Smooth muscle cell (in vitro differentiated cells): ENCODE results near the gene TOM1. TPM values are rescaled to one million over a fixed set of nuclear protein-coding genes. Genes with fewer than 3 reads are reported as not detected.

ENCODE experiments used
- DNase-seq: peaks from one replicate; lab custom pipeline; 2025; ENCODE audit not compliant: unreplicated experiment; lab: John Stamatoyannopoulos, UW
- H2AFZ ChIP-seq: fragments of 200-600 bp; sonication (generic); 2 replicates; pipeline ENCODE4 v1.6.0; 2016; ENCODE audit warnings: antibody characterized with exemption, low read depth, mild to moderate bottlenecking
- H3F3A ChIP-seq: fragments of 200-600 bp; sonication (generic); 2 replicates; pipeline ENCODE4 v1.6.0; 2017; ENCODE audit warnings: antibody characterized with exemption, low read depth
- H3K27ac ChIP-seq: fragments of 200-600 bp; sonication (generic); 2 replicates; pipeline ENCODE4 v1.5.1; 2016; ENCODE audit warnings: low read depth, mild to moderate bottlenecking
- H3K27me3 ChIP-seq: fragments of 200-600 bp; sonication (generic); 2 replicates; pipeline ENCODE4 v1.6.1; 2016; ENCODE audit warnings: low read depth, mild to moderate bottlenecking
- H3K36me3 ChIP-seq: fragments of 200-600 bp; sonication (generic); 2 replicates; pipeline ENCODE4 v1.5.1; 2016; ENCODE audit warnings: low read depth
- H3K4me1 ChIP-seq: fragments of 200-600 bp; sonication (generic); 2 replicates; pipeline ENCODE4 v1.5.1; 2016; ENCODE audit warnings: low read depth
- H3K4me2 ChIP-seq: fragments of 200-600 bp; sonication (generic); 2 replicates; pipeline ENCODE4 v1.6.0; 2016; ENCODE audit warnings: mild to moderate bottlenecking
- H3K4me3 ChIP-seq: fragments of 200-600 bp; sonication (generic); 2 replicates; pipeline ENCODE4 v1.5.1; 2016; ENCODE audit warnings: mild to moderate bottlenecking
- H3K79me2 ChIP-seq: fragments of 200-600 bp; sonication (generic); 2 replicates; pipeline ENCODE4 v1.6.0; 2016; ENCODE audit warnings: low read depth, mild to moderate bottlenecking
- H3K9ac ChIP-seq: fragments of 200-600 bp; sonication (generic); 2 replicates; pipeline ENCODE4 v1.6.0; 2016; ENCODE audit warnings: low read depth
- H3K9me3 ChIP-seq: fragments of 200-600 bp; sonication (generic); replicated peaks from 2 replicates; pipeline ENCODE4 v1.5.1; 2016; ENCODE audit warnings: low read depth
- H4K20me1 ChIP-seq: fragments of 200-600 bp; sonication (generic); 2 replicates; pipeline ENCODE4 v1.6.0; 2016; ENCODE audit warnings: low read depth
- WGBS: methylation state at CpG from one replicate; pipeline ENCODE4 v1.1.7; 2016; ENCODE audit warnings: low lambda C conversion rate; 5-methylcytosine and 5-hydroxymethylcytosine counted together
- polyA plus RNA-seq: library from polyadenylated mRNA; unstranded; fragments of >200 nt; fragmentation: Nextera tagmentation; extraction: Ambion mirVana; gene quantifications from 2 replicates; pipeline ENCODE4 v1.2.1, GENCODE V29; 2016
- total RNA-seq: library from RNA; depleted of rRNA; stranded (reverse); fragments of >200 nt; gene quantifications from 2 replicates; pipeline ENCODE4 v1.2.3, GENCODE V29; 2014
- TF ChIP-seq, protein P1 (sequence below): fragments of 200-600 bp; sonication (generic); IDR thresholded peaks from 2 replicates; pipeline ENCODE4 v1.5.1; 2017; ENCODE audit warnings: borderline replicate concordance, mild to moderate bottlenecking, antibody characterized with exemption; ENCODE audit not compliant: insufficient read depth, poor library complexity, severe bottlenecking

TOM1 gene
- total and polyA plus RNA-seq, 2 experiments from 2014 or later: 86.1 to 127 TPM

DNA sequence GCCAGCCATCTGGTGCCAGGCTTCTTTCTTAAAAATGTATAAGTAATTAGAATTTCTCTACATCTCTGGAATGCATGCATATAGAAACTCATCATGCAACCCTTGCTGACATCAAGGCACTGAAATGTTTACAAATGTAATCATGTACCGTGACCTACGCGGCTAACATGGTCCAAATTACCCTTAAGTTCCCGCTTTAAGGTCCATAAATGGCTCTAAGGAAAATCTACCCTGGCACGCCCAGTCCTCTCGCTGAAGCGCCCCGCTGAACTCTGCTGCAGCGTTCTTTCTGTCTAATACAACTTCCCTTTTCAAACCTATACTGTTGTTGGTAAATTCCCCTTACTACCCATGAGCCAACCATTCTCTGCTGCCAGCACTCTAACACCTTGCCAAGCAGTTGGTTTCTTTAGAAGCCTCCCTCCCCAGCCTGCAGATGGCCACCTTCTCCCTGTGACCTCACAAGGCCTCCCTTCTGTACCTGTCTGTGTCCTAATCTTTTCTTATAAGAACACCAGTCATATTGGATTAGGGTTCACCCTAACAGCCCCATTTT, 67.7 kb downstream of the TOM1 start:
- DNase-seq: no peak
- no peak overlapping the region for H3K4me2 ChIP-seq
- no peaks in the 10 kb centered on the region for H4K20me1 ChIP-seq
- H3K4me3 ChIP-seq: no peak overlapping the region
- H3K27ac ChIP-seq: no peak overlapping the region
- TF ChIP-seq, protein P1, sequence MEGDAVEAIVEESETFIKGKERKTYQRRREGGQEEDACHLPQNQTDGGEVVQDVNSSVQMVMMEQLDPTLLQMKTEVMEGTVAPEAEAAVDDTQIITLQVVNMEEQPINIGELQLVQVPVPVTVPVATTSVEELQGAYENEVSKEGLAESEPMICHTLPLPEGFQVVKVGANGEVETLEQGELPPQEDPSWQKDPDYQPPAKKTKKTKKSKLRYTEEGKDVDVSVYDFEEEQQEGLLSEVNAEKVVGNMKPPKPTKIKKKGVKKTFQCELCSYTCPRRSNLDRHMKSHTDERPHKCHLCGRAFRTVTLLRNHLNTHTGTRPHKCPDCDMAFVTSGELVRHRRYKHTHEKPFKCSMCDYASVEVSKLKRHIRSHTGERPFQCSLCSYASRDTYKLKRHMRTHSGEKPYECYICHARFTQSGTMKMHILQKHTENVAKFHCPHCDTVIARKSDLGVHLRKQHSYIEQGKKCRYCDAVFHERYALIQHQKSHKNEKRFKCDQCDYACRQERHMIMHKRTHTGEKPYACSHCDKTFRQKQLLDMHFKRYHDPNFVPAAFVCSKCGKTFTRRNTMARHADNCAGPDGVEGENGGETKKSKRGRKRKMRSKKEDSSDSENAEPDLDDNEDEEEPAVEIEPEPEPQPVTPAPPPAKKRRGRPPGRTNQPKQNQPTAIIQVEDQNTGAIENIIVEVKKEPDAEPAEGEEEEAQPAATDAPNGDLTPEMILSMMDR: no peak
- H3K36me3 ChIP-seq: no peaks in the 10 kb centered on the region
- H3K9me3 ChIP-seq: no peaks in the 10 kb centered on the region
- 94% methylated on average over 9 of the region's 9 CpGs for WGBS
- no peaks in the 10 kb centered on the region for H3K79me2 ChIP-seq
- H3K27me3 ChIP-seq: no peaks in the 10 kb centered on the region
- no peaks in the 10 kb centered on the region for H3F3A ChIP-seq
- peaks cover 8% of the 10 kb centered on the region for H3K4me1 ChIP-seq
- H3K9ac ChIP-seq: no peak overlapping the region
- no peak overlapping the region for H2AFZ ChIP-seq

DNA sequence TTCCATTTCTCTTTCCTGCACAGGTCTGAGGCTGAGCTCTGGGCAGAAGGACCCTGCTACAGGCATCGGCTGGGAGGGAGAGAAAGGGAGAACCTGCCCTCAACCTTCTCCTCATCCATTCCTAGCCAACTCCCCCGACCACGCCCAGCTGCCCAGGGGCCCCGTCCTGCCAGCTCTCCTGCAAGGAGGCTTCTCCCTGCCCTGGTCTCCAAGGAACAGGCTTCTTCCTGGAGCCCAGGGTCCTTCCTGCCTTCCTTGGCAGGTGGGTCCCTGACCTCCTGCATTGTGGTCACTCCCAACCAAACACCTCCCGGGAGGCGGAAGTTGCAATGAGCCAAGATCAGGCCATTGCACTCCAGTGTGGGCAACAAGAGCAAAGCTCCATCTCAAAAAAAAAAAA, 68.7 kb downstream of the TOM1 start:
- 91% methylated on average over 6 of the region's 6 CpGs for WGBS
- no peak overlapping the region for H2AFZ ChIP-seq
- H3K27ac ChIP-seq: no peak overlapping the region
- no peak overlapping the region for H3K4me3 ChIP-seq
- no peaks in the 10 kb centered on the region for H3K9me3 ChIP-seq
- H3K27me3 ChIP-seq: no peaks in the 10 kb centered on the region
- no peak overlapping the region for H3K4me2 ChIP-seq
- no peaks in the 10 kb centered on the region for H3K79me2 ChIP-seq
- no peaks in the 10 kb centered on the region for H4K20me1 ChIP-seq
- no peaks in the 10 kb centered on the region for H3F3A ChIP-seq
- DNase-seq: no peak
- H3K36me3 ChIP-seq: no peaks in the 10 kb centered on the region
- no peak overlapping the region for H3K9ac ChIP-seq
- H3K4me1 ChIP-seq: peaks cover 8% of the 10 kb centered on the region
- TF ChIP-seq, protein P1: no peak

DNA sequence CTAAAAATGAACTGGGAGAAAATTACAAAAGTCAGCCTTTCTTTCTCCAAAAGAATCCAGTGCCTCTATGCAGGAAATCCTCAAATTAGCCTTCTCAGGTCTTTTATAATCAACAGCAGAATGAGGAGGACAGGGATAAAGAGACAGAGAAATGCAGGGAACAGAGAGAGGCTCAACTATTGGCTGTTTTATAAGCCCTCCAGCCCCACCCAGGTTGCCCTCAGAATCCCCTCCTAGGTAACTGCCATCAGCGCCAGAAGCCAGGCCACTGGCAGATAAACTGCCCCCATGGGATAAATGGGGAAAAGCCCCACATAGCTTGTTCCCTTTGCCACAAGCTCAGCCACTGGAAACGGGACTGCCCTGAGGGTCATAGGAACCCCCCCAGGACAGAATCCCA, 70.3 kb downstream of the TOM1 start:
- Histone ChIP-seq H3K27ac (no peak overlapping the region), H2AFZ (no peak overlapping the region), H3F3A (no peaks in the 10 kb centered on the region), H3K9ac (no peak overlapping the region), H3K4me2 (no peak overlapping the region), H3K36me3 (no peaks in the 10 kb centered on the region), H3K4me1 (peaks cover 8% of the 10 kb centered on the region), H3K79me2 (no peaks in the 10 kb centered on the region), H3K4me3 (no peak overlapping the region), H3K9me3 (no peaks in the 10 kb centered on the region), H3K27me3 (no peaks in the 10 kb centered on the region), H4K20me1 (no peaks in the 10 kb centered on the region)
- TF ChIP-seq, protein P1: no peak
- 74% methylated on average over 2 of the region's 2 CpGs for WGBS
- no peak for DNase-seq

DNA sequence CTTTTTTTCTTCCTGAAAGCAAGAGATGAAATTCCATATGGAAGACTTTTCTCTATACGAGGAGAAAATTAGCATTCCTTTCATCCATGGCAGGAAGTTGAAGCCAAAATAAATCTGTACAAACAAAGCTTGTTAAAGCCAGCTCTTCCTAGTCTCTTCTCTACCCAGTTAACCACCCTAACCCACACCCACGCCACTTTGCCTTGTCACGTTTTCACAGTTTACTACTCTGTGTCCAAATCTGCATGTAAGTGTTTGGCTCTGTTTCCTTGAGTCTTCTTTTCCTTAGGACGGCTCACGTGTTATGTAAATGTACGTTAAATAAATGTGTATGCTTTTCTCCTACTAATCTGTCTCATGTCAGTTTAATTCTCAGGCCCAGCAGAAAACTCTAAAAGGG, 74.1 kb downstream of the TOM1 start:
- peak overlapping the region; percentile 4 for H2AFZ ChIP-seq

More for the DNA sequence above, 74.1 kb downstream of the TOM1 start:
- no peaks in the 10 kb centered on the region for H4K20me1 ChIP-seq
- 53% methylated on average over 6 of the region's 6 CpGs for WGBS
- no peaks in the 10 kb centered on the region for H3K79me2 ChIP-seq
- H3K4me3 ChIP-seq: no peak overlapping the region
- TF ChIP-seq, protein P1: no peak
- H3K9ac ChIP-seq: no peak overlapping the region
- H3K4me2 ChIP-seq: no peak overlapping the region
- H3K4me1 ChIP-seq: peaks cover 25% of the 10 kb centered on the region
- H3K36me3 ChIP-seq: no peaks in the 10 kb centered on the region
- peak overlapping the region; percentile 36 for H3K27ac ChIP-seq
- no peak for DNase-seq
- H3K9me3 ChIP-seq: no peaks in the 10 kb centered on the region
- H3F3A ChIP-seq: peaks cover 10% of the 10 kb centered on the region
- no peaks in the 10 kb centered on the region for H3K27me3 ChIP-seq
